Posterior cingulate gyrus (tissue), 11 donors: ENCODE data around the gene NAT16.
"Not testable (repeated sequence)": the region's sequence is repeated elsewhere in the genome, so short reads cannot be mapped to it uniquely, and the experiment has no call there.

Experiments used
- DNase-seq, 10 donors: peaks; one replicate each; pipeline versions ENCODE4 v3.0.0 to v3.0.0-alpha.2; 2020 to 2021; ENCODE audit warnings: mixed read lengths in 3 of 10
- intact Hi-C: fragments of 100-400 bp; cut with DNase I; formaldehyde crosslinking; loops from one replicate; pipeline ENCODE4 v1.15.1; 2023

The NAT16 gene

DNA sequence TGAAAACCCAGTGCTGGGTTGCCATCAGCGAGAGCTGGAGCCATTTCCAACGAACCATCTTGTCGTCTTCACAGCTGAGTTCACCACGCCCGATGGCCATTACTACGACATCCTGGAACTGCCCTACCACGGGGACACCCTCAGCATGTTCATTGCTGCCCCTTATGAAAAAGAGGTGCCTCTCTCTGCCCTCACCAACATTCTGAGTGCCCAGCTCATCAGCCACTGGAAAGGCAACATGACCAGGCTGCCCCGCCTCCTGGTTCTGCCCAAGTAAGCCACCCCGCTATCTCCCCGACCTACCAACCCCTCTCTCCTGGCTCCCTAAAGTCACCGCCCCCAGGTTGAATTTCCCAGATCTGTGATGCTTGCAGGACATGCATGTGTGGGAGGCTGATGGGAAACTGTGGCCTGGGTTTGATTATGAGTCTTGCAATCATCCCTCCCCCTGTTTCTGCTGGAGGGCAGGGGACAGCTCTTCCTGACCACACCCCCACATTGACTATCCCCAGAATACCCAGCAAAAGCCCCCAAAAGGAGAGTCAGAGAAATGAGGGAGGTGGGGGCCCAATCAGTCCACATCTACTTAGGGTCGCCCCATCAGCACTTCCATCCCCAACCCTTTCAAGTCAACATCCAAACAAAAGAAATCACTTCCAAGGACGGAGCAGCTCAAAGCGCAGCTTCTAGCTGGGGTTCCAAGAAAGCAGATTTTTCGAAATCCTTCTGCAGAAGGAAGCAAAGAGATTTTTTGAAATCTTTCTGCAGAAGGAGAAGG, 46.3 kb downstream of the NAT16 start:
- intact Hi-C loops = loop anchor here (10.0 kb wide), 1 partner anchor 49 kb away; the partner anchor contains the start of gene TRIM56
- DNase-seq = no peak

DNA sequence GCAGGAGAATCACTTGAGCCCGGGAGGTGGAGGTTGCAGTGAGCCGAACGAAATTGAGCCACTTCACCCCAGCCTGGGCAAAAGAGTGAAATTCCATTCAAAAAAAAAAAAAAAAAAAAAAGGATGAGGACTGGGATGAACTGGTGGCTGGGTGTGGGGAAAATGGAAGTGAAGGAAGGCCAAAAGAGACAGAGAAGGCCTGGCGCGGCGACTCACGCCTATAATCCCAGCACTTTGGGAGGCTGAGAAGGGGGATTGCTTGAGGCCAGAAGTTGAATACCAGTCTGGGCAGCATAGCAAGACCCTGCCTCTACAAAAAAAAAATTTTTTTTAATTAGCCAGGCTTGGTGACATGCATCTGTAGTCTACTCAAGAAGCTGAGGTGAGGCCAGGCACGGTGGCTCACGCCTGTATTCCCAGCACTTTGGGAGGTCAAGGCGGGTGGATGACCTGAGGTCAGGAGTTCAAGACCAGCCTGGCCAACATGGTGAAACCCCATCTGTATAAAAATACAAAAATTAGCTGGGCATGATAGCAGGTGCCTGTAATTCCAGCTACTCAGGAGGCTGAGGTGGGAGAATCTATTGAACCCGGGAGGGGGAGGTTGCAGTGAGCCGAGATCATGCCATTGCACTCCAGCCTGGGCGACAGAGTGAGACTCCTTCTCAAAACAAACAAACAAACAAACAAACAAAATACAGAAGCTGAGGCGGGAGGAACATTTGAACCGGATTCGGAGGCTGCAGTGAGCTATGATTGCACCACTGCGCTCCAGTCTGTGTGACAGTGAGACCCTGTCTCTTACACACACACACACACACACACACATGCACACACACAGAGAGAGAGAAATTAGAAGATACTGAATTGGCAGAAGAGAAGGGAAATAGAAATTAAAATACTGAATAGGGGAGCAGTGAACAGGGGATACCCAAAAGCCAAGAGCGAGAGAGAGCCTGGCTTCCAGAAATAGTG, 47.2 kb downstream of the NAT16 start:
- intact Hi-C loops = loop anchor here (10.0 kb wide), 1 partner anchor 48 kb away; the partner anchor contains the start of gene TRIM56
- DNase-seq = not testable (repeated sequence)

DNA sequence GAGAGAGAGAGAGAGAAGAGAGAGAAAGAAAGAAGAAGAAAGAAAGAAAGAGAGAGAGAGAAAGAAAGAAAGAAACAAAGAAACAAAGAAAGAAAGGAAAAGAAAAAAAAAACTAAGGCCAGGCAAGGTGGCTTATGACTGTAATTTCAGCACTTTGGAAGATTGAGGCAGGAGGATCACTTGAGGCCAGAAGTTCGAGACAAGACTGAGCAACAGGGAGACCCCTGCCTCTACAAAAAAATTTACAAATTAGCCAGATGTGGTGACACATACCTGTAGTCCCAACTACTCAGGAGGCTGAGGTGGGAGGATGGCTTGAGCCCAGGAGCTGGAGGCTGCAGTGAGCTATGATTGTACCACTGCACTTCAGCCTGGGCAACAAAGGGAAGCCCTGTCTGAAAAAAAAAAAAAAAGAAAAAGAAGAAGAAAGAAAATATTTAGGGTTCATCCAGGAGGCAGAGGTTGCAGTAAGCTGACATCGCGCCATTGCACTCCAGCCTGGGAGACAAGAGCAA, 50.4 kb downstream of the NAT16 start:
- intact Hi-C loops = loop anchor here (10.0 kb wide), 1 partner anchor 45 kb away; the partner anchor contains the start of gene TRIM56
- no peak for DNase-seq

DNA sequence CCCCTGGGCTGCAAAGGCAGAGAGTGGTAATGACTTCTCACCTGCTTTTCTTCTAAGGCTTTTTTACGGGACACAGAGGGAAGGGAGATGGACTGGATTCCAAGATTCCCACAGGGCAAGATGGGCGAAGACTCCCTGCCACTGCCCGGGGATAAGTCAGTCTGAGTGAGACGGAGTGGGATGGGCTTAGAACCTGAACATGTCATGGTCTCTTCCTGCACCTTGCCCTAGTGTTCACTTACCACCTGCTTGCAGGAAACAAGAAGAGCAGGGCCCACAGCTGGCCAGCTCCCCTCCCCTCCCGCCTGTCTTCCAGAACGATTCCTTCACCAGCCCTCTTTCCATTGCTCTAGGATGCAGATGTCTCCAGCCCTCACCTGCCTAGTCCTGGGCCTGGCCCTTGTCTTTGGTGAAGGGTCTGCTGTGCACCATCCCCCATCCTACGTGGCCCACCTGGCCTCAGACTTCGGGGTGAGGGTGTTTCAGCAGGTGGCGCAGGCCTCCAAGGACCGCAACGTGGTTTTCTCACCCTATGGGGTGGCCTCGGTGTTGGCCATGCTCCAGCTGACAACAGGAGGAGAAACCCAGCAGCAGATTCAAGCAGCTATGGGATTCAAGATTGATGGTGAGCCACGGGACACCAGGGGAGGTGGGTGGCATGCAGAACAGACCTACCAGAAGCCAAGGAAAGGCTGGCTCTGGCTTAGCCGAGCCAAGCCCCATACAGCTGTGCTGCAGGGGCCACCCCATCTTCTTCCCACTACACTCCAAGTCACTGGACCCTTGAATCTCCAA, 51.9 kb downstream of the NAT16 start:
- no peak for DNase-seq
- intact Hi-C loops = no loop called here

GRCh38 chr7:101127460-101128039, 52.5 kb downstream of the NAT16 start:
- intact Hi-C loops = no loop called here
- DNase-seq = no peak

- intact Hi-C loops = no loop called here
- peak in 3 of 10 donors; percentile 20 to 75 (median 49) for DNase-seq
Measured at GRCh38 chr7:101126651-101127459, 53.2 kb downstream of the NAT16 start, which contains the start of gene SERPINE1. TSS of gene SERPINE1 (plus strand) at chr7:101127104. CDS start at chr7:101128394, 1,290 bp downstream.

DNA sequence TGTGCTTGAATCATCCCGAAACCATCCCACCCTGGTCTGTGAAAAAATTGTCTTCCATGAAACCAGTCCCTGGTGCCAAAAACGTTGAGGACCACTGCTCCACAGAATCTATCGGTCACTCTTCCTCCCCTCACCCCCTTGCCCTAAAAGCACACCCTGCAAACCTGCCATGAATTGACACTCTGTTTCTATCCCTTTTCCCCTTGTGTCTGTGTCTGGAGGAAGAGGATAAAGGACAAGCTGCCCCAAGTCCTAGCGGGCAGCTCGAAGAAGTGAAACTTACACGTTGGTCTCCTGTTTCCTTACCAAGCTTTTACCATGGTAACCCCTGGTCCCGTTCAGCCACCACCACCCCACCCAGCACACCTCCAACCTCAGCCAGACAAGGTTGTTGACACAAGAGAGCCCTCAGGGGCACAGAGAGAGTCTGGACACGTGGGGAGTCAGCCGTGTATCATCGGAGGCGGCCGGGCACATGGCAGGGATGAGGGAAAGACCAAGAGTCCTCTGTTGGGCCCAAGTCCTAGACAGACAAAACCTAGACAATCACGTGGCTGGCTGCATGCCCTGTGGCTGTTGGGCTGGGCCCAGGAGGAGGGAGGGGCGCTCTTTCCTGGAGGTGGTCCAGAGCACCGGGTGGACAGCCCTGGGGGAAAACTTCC, 54.0 kb downstream of the NAT16 start:
- peak in 1 of 10 donors; percentile 24 for DNase-seq
- intact Hi-C loops = no loop called here

DNA sequence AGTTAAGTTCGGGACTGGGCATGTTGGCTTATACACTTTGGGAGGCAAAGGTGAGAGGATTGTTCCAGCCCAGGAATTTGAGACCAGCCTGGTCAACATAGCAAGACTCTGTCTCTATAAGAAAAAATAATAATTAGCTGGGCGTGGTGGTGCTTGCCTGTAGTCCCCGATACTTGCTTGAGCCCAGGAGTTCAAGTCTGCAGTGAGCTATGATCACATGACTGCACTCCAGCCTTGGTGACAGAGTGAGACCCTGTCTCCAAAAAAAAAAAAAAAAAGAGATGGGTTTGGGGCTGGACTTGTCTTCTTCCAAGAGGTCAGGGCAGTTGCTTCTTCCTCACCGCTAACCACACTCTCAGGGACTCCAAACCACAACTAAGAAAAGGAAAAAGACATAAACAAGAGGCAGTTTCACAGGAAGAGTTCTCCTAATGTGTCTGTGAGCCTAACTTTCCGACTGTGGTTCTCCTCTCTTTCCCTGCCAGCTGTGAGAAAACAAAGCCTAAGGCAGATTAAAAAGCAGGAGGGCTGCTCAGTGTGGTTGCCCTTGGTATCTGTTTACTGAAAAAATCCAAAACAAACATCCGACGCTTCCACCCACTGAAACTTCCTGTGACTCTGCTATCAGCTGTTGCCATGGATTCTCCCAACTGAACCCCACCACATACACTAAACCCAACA, 55.6 kb downstream of the NAT16 start:
- DNase-seq = no peak
- intact Hi-C loops = no loop called here

DNA sequence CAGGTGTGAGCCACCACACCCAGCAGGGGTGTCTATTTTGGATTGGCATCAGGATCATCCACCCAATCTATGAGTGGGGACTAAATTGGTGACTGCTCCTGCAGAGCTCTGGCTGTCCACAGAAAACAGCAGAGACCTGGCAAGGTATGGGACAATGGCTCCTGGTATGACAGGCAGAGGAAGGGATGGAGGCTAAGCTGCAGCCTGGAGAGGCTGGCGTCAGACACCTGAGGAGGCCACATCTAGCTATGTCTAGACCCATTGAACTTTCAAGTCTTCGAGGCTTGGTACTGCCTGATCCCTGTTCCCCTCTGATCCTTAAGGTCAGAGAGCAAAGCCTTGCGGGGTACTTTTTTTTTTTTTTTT, 56.4 kb downstream of the NAT16 start:
- DNase-seq = no peak
- intact Hi-C loops = no loop called here

GRCh38 chr7:101122933-101123702, 57.0 kb downstream of the NAT16 start:
- no peak for DNase-seq
- intact Hi-C loops = no loop called here

DNA sequence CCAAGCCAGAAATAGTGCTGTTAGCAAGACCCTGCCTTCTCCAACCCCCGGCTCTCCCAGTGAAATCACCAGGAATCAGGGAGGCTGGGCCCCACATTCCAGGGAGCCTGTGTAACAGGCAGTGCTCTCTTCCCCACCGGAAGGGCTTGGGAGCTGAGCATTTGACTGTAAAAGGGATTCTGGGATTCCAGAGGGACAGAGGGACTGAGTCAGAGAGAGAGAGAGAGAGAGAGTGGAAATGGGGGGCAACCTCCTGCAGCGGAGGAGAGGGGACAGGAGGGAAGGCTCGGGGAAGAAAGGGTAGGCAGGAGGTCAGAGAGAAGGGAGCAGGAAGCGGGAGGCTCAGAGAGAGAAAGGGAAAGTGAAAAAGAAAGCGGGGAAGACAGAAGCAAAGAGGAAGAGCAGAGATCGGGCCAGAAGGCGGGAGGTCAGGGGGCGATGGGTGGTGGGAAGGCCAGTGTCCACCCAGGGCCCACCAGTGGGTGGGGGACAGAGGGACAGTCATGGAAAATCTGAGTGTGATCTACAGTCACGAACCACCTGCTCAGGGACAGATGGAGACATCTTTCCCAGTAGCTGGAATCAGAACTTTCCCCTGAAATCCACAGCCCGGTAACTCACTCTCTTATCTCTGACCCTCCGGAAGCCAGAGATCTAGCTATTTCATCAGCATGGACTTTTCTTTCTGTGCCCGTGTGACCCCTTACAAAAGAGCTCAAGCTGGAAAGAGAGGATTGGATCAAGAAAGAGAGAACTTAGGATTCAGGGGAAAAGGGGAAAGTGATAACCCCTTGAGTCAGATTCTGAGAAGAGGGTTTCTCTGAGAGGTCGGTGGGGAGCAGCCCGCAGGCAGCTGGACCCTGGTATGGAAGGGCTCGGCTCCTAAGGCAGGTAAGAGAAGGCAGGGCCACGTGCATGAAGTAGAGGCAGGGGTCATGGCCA, 57.8 kb downstream of the NAT16 start:
- DNase-seq = peak in 4 of 10 donors; percentile 18 to 80 (median 29)
- intact Hi-C loops = no loop called here

DNA sequence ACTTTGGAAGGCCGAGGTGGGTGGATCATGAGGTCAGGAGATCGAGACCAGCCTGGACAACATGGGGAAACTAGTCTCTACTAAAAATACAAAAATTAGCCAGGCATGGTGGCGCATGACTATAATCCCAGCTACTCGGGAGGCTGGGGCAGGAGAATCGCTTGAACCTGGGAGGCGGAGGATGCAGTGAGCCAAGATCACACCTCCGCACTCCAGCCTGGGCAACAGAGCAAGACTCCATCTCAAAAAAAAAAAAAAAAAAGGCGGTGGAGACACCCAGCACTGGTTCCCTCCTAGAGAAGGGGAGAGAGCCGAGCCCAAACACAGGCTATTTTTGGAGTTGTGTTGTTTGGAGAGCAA, 58.5 kb downstream of the NAT16 start:
- intact Hi-C loops, DNase-seq: not testable (repeated sequence)
